H1 (cell line): ENCODE data around the gene MLLT6. TPM values are rescaled to one million over a fixed set of nuclear protein-coding genes. Genes with fewer than 3 reads are reported as not detected.

Experiments used
- CTCF ChIA-PET: fragments of 300-600 bp; sonication (Branson Sonifier 250); formaldehyde crosslinking; loops from one replicate; lab custom pipeline; 2021; ENCODE audit not compliant: partially characterized antibody; lab: Charles Lee
- POLR2A ChIA-PET: fragments of 300-600 bp; sonication (Branson Sonifier 250); formaldehyde crosslinking; loops from one replicate; lab custom pipeline; 2021; ENCODE audit warnings: inconsistent platforms; ENCODE audit not compliant: partially characterized antibody; lab: Charles Lee
- DNase-seq, 2 experiments: peaks; one replicate each; pipeline versions ENCODE4 v3.0.0 to v3.0.0-alpha.2; 2010 to 2022; ENCODE audit warnings: low spot score in 2 of 2, low read depth in 1 of 2, mixed read lengths in 1 of 2
- FAIRE-seq: peaks from 2 replicates; lab custom pipeline; 2011; peaks lifted over from hg19 to GRCh38; lab: Jason Lieb, UNC
- H2AFZ ChIP-seq: 2 replicates; pipeline ENCODE4 v1.8.1; 2012; ENCODE audit warnings: low read length, inconsistent platforms
- H2AK5ac ChIP-seq: 2 replicates; pipeline ENCODE4 v1.6.1; 2013; ENCODE audit warnings: low read depth, low read length
- H2BK120ac ChIP-seq: replicated peaks from 2 replicates; pipeline ENCODE3; 2013; ENCODE audit warnings: low read depth, low read length, inconsistent platforms
- H2BK12ac ChIP-seq: 2 replicates; pipeline ENCODE4 v1.6.1; 2013; ENCODE audit warnings: low read depth, low read length
- H2BK15ac ChIP-seq: 2 replicates; pipeline ENCODE4 v1.6.1; 2013; ENCODE audit warnings: low read length
- H2BK20ac ChIP-seq: 2 replicates; pipeline ENCODE4 v1.6.1; 2013; ENCODE audit warnings: low read length
- H2BK5ac ChIP-seq: 2 replicates; pipeline ENCODE4 v1.6.1; 2013; ENCODE audit warnings: low read depth, low read length
- H3K14ac ChIP-seq: 2 replicates; pipeline ENCODE4 v1.6.1; 2013; ENCODE audit warnings: inconsistent platforms; ENCODE audit not compliant: insufficient read length
- H3K18ac ChIP-seq: 2 replicates; pipeline ENCODE4 v1.6.1; 2013; ENCODE audit warnings: low read length; ENCODE audit errors: extremely low read depth
- H3K23ac ChIP-seq: 2 replicates; pipeline ENCODE4 v1.6.1; 2013; ENCODE audit warnings: inconsistent platforms; ENCODE audit not compliant: insufficient read length
- H3K23me2 ChIP-seq: 2 replicates; pipeline ENCODE4 v1.6.1; 2013; ENCODE audit warnings: low read depth, low read length
- H3K27ac ChIP-seq: 2 replicates; pipeline ENCODE4 v1.6.1; 2011; ENCODE audit warnings: low read depth, low read length, inconsistent platforms
- H3K27me3 ChIP-seq, 4 experiments: replicated peaks in 1 of 4; 1 replicate in 1 of 4; 2 replicates in 3 of 4; pipeline versions ENCODE4 v1.6.1 to v1.8.1; 2011 to 2013; ENCODE audit warnings: low read length in 3 of 4, mild to moderate bottlenecking in 3 of 4, inconsistent platforms in 2 of 4, mixed read lengths in 2 of 4, moderate library complexity in 1 of 4; ENCODE audit not compliant: control insufficient read depth in 3 of 4, insufficient read depth in 3 of 4; ENCODE audit errors: extremely low read depth in 1 of 4
- H3K36me3 ChIP-seq, 4 experiments: 2 replicates each; pipeline versions ENCODE4 v1.6.1 to v1.8.1; 2011 to 2013; ENCODE audit warnings: mild to moderate bottlenecking in 4 of 4, low read length in 3 of 4, moderate library complexity in 2 of 4, control low read depth in 1 of 4, inconsistent platforms in 1 of 4; ENCODE audit not compliant: insufficient read depth in 4 of 4, control insufficient read depth in 2 of 4
- H3K4ac ChIP-seq: replicated peaks from 2 replicates; pipeline ENCODE3; 2013; ENCODE audit warnings: low read length, low read depth, mixed read lengths, inconsistent platforms; ENCODE audit not compliant: insufficient read length
- H3K4me1 ChIP-seq, 4 experiments: replicated peaks in 1 of 4; 1 replicate in 1 of 4; 2 replicates in 3 of 4; pipeline versions ENCODE4 v1.6.1 to v1.8.1; 2011 to 2013; ENCODE audit warnings: low read length in 3 of 4, inconsistent platforms in 2 of 4, mixed read lengths in 1 of 4; ENCODE audit not compliant: insufficient read depth in 4 of 4, control insufficient read depth in 3 of 4
- H3K4me2 ChIP-seq, 2 experiments: 2 replicates each; pipeline versions ENCODE4 v1.6.1 to v1.8.1; 2011 to 2013; ENCODE audit warnings: low read depth in 2 of 2, low read length in 2 of 2, control low read depth in 1 of 2, inconsistent platforms in 1 of 2, mild to moderate bottlenecking in 1 of 2; ENCODE audit not compliant: insufficient read depth in 1 of 2
- H3K4me3 ChIP-seq, 4 experiments: fragments of 200-600, 300-600 bp in 1 of 4; sonication (generic), shearing (Covaris generic), sonication (Bioruptor Twin) in 1 of 4; 2 replicates each; pipeline versions ENCODE4 v1.5.1 to v1.8.1; 2011 to 2016; ENCODE audit warnings: low read length in 4 of 4, low read depth in 3 of 4, control low read depth in 2 of 4, inconsistent platforms in 2 of 4, mild to moderate bottlenecking in 2 of 4, mixed read lengths in 1 of 4, moderate library complexity in 1 of 4; ENCODE audit not compliant: insufficient read depth in 2 of 4; ENCODE audit errors: extremely low read depth in 1 of 4
- H3K56ac ChIP-seq: replicated peaks from 2 replicates; pipeline ENCODE3; 2013; ENCODE audit warnings: low read depth, mild to moderate bottlenecking, mixed read lengths, low read length, inconsistent platforms; ENCODE audit not compliant: insufficient read length
- H3K79me1 ChIP-seq: 2 replicates; pipeline ENCODE4 v1.6.1; 2013; ENCODE audit warnings: low read depth, low read length, control low read depth
- H3K79me2 ChIP-seq, 2 experiments: 2 replicates each; pipeline versions ENCODE4 v1.6.1 to v1.8.1; 2012 to 2013; ENCODE audit warnings: low read length in 2 of 2, mild to moderate bottlenecking in 2 of 2, inconsistent platforms in 1 of 2; ENCODE audit not compliant: insufficient read depth in 2 of 2, control insufficient read depth in 1 of 2
- H3K9ac ChIP-seq, 4 experiments: replicated peaks in 1 of 4; 1 replicate in 1 of 4; 2 replicates in 3 of 4; pipeline versions ENCODE4 v1.6.1 to v1.8.1; 2011 to 2013; ENCODE audit warnings: low read depth in 3 of 4, low read length in 3 of 4, control low read depth in 2 of 4, mild to moderate bottlenecking in 2 of 4, moderate library complexity in 2 of 4, inconsistent platforms in 1 of 4; ENCODE audit errors: extremely low read depth in 1 of 4
- H3K9me3 ChIP-seq, 2 experiments: 2 replicates each; pipeline versions ENCODE4 v1.6.1 to v1.8.1; 2012 to 2013; ENCODE audit warnings: mild to moderate bottlenecking in 2 of 2, moderate library complexity in 2 of 2, control low read depth in 1 of 2, inconsistent platforms in 1 of 2, low read depth in 1 of 2, low read length in 1 of 2, mixed read lengths in 1 of 2; ENCODE audit not compliant: insufficient read depth in 2 of 2
- H4K20me1 ChIP-seq, 2 experiments: replicated peaks in 1 of 2; 2 replicates each; pipeline versions ENCODE3 to v1.8.1; 2011 to 2013; ENCODE audit warnings: inconsistent platforms in 2 of 2, low read length in 2 of 2, mild to moderate bottlenecking in 1 of 2; ENCODE audit not compliant: insufficient read depth in 2 of 2, control insufficient read depth in 1 of 2
- H4K5ac ChIP-seq: 2 replicates; pipeline ENCODE4 v1.6.1; 2013; ENCODE audit warnings: low read length, low read depth, mixed read lengths, inconsistent platforms; ENCODE audit not compliant: insufficient read length
- H4K8ac ChIP-seq: 2 replicates; pipeline ENCODE4 v1.8.0; 2013; ENCODE audit warnings: mild to moderate bottlenecking, moderate library complexity, low read length, inconsistent platforms; ENCODE audit not compliant: insufficient read depth; ENCODE audit errors: extremely low read depth
- H4K91ac ChIP-seq: replicated peaks from 2 replicates; pipeline ENCODE3; 2013; ENCODE audit warnings: low read length, mixed read lengths, inconsistent platforms; ENCODE audit not compliant: insufficient read length
- JUN ChIP-seq: IDR thresholded peaks from 2 replicates; pipeline ENCODE4 v1.6.1; 2011; ENCODE audit warnings: low read depth, mild to moderate bottlenecking, improper control_type of control experiment, low read length
- PHF8 ChIP-seq: fragments of 200-600 bp; sonication (generic); conservative IDR thresholded peaks from 2 replicates; pipeline ENCODE4 v1.7.1; 2012; ENCODE audit warnings: low read depth, mild to moderate bottlenecking, inconsistent platforms, low read length, moderate library complexity
- SP1 ChIP-seq: IDR thresholded peaks from 2 replicates; pipeline ENCODE4 v1.6.1; 2011; ENCODE audit warnings: low read depth, low read length
- TAF1 ChIP-seq: IDR thresholded peaks from 2 replicates; pipeline ENCODE4 v1.6.1; 2011; ENCODE audit warnings: mild to moderate bottlenecking, low read depth, low read length
- WGBS, 2 experiments: shearing (Covaris generic) in 1 of 2; methylation state at CpG; one replicate each; pipeline versions ENCODE4 v1.1.6 to v1.1.7; 2013 to 2015; ENCODE audit warnings: low lambda C conversion rate in 2 of 2, mixed read lengths in 2 of 2, inconsistent platforms in 1 of 2, low coverage in 1 of 2, missing lambda C conversion rate in 1 of 2; ENCODE audit not compliant: insufficient replicate concordance in 2 of 2, insufficient coverage in 1 of 2, insufficient read length in 1 of 2; ENCODE audit errors: extremely low coverage in 1 of 2, missing lambda C conversion rate in 1 of 2; 5-methylcytosine and 5-hydroxymethylcytosine counted together
- polyA plus RNA-seq, 7 experiments: library from polyadenylated mRNA; depleted of rRNA in 3 of 7; stranded (reverse) in 5 of 7; unstranded in 2 of 7; fragments of >200 nt in 5 of 7; fragments of 200-250 nt in 2 of 7; gene quantifications; 1 replicate in 5 of 7; 2 replicates in 1 of 7; 4 replicates in 1 of 7; pipeline versions ENCODE4 v1.2.1 to v1.2.3, GENCODE V29; 2011 to 2013; ENCODE audit warnings: missing spikeins in 2 of 7, mixed read lengths in 2 of 7
- total RNA-seq: library from RNA; stranded (reverse); fragmentation: NEBNext Ultra II Directional; extraction: Animal tissue kit (Norgen Biotek cat#: 25700); gene quantifications from 2 replicates; pipeline ENCODE4 v1.2.1, GENCODE V29; 2021
- TF ChIP-seq, protein P1 (sequence below): IDR thresholded peaks from 2 replicates; pipeline ENCODE4 v1.6.1; 2011; ENCODE audit warnings: low read depth, mild to moderate bottlenecking, low read length; ENCODE audit not compliant: insufficient read depth

Gene MLLT6
- total and polyA plus RNA-seq, 2 of the 8 experiments (the other 6 are each of a cell fraction or from before 2014, with no cell fraction given) = 6.5 to 8.0 TPM

DNA sequence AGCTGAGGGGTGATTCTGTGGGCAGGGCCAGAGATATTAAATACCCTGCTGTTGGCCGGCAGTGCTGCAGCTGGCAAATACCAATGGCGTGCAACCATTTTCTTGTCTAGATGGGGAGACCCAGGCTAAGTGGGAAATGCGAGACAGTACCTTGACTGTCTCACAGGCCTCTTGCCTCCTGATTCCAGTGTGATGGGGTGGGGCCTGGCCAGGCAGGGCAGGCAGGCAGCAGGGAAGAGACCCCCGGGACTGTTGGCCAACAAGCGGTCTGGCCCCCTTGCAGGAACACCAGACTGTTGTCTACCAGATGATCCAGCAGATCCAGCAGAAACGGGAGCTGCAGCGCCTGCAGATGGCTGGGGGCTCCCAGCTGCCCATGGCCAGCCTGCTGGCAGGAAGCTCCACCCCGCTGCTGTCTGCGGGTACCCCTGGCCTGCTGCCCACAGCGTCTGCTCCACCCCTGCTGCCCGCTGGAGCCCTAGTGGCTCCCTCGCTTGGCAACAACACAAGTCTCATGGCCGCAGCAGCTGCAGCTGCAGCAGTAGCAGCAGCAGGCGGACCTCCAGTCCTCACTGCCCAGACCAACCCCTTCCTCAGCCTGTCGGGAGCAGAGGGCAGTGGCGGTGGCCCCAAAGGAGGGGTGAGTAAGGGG lies 19.4 kb downstream of the MLLT6 start:
- WGBS, 2 experiments = 96% methylated on average over 16 of the region's 16 CpGs; no CpG with 5 or more reads in 1 of the 2 experiments
- POLR2A ChIA-PET = interaction anchor here (1.0 to 1.1 kb wide), 2 partner anchors 20 to 22 kb away, joined by 3 to 4 read pairs; no protein-coding TSS in a partner anchor

More for the DNA sequence above, 19.4 kb downstream of the MLLT6 start:
- H3K27ac ChIP-seq = no peak overlapping the region
- H3K14ac ChIP-seq = no peak overlapping the region
- H2AFZ ChIP-seq = no peak overlapping the region
- H3K9ac ChIP-seq = no peak overlapping the region
- H3K9me3 ChIP-seq = no peaks in the 10 kb centered on the region
- H2BK5ac ChIP-seq = no peak overlapping the region
- no peak for TF ChIP-seq TAF1
- no peak for TF ChIP-seq SP1
- TF ChIP-seq JUN = no peak
- TF ChIP-seq PHF8 = no peak
- TF ChIP-seq, protein P1, sequence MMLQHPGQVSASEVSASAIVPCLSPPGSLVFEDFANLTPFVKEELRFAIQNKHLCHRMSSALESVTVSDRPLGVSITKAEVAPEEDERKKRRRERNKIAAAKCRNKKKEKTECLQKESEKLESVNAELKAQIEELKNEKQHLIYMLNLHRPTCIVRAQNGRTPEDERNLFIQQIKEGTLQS = no peak
- H3K4me1 ChIP-seq = peaks cover 3 to 10% (median 6%) of the 10 kb centered on the region in 4 experiments
- no peak overlapping the region for H3K56ac ChIP-seq
- no peak overlapping the region for H3K4me3 ChIP-seq
- H3K4ac ChIP-seq = no peak overlapping the region
- no peak overlapping the region for H2BK20ac ChIP-seq
- no peak overlapping the region for H4K91ac ChIP-seq
- H2BK120ac ChIP-seq = no peak overlapping the region
- H4K8ac ChIP-seq = no peak overlapping the region
- H2BK12ac ChIP-seq = no peak overlapping the region
- no peak for FAIRE-seq
- no peak overlapping the region for H4K5ac ChIP-seq
- H3K36me3 ChIP-seq = no peaks in the 10 kb centered on the region
- H3K4me2 ChIP-seq = no peak overlapping the region
- no peak for DNase-seq
- H3K23me2 ChIP-seq = no peaks in the 10 kb centered on the region; the same call in 1 of the 2 replicates
- H3K27me3 ChIP-seq = peaks cover 0 to 26% (median 13%) of the 10 kb centered on the region in 4 experiments; a peak in 6 of 7 replicates
- H3K18ac ChIP-seq = no peak overlapping the region
- CTCF ChIA-PET = interaction anchor here (1.0 to 3.7 kb wide), 5 partner anchors 11 to 165 kb away, joined by 3 to 17 read pairs (median 12); no protein-coding TSS in a partner anchor
- H2AK5ac ChIP-seq = no peak overlapping the region
- H3K23ac ChIP-seq = no peak overlapping the region
- H3K79me2 ChIP-seq = no peaks in the 10 kb centered on the region
- H4K20me1 ChIP-seq = no peaks in the 10 kb centered on the region
- H2BK15ac ChIP-seq = no peak overlapping the region
- H3K79me1 ChIP-seq = no peaks in the 10 kb centered on the region
